Skeletal muscle cell (primary cell): Measurements from ENCODE around the gene GALNT12.
A peak's percentile ranks its signal among the peaks of the same experiment; 100 is the strongest.

Source experiments
- DNase-seq: peaks from one replicate; pipeline ENCODE4 v3.0.0-alpha.2; 2010; ENCODE audit warnings: low read depth
- H3K4me3 ChIP-seq: 2 replicates; pipeline ENCODE4 v1.5.1; 2011; ENCODE audit warnings: low read depth, mild to moderate bottlenecking, control low read depth, low read length, moderate library complexity

The GALNT12 gene

DNA sequence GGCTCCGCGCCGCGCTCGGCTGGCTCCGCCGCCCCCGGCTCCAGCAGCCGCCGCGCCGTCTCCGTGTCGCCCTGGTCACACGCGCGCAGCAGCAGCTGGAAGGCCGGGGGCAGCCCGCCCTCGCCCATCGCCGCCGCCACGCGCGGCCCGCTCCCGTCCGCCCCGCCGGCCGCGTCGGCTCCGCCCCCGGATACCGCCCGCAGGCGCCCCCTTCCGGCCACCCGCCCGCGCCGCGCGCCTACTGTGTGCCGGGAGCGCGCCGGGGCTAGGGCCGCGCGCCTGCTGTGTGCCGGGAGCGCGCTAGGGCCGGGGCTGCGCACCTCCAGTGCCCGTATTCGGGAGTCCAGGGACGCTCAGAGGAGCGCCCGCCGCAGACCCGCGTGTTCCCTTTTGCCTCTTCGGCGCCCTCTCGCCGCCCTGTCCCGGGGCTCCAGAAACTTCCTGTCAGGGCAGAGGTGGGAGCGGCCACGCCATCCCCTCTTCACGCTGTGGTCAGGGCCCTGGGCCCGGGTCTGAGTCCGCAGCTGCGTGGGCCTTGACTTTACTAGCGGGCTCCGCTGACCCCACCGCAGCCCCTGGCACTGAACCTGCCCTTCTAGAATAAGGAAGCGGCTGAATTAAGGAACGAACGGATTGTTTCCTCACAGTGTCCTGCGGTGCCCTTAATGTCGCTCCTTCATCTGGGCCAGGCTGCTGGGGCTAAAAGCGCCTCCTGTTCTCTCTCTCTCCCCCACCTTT is 10.9 kb upstream of the GALNT12 start, which contains the start of gene ANKS6:
Gene ANKS6 (minus strand): TSS at position 192 of the 738 bp plus-strand sequence. CDS start 64 bp downstream, at position 128.
- H3K4me3 ChIP-seq = peak within 1 kb of the TSS; percentile 65
- no peak for DNase-seq

DNA sequence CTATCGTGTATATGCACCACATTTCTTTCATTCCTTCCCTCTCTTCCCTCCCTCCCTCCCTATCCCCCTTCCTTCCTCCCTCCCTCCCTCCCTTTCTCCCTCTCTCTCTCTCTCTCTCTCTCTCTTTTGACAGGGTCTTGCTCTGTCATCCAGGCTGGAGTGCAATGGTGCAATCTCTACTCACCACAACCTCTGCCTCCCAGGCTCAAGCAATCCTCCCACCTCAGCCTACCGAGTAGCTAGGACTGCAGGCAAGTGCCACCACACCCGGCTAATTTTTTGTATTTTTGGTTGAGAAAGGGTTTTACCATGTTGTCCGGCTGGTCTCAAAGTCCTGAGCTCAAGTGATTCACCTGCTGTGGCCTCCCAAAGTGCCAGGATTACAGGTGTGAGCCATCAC is 10.0 kb upstream of the GALNT12 start:
- no peak overlapping the region for H3K4me3 ChIP-seq
- DNase-seq = no peak

DNA sequence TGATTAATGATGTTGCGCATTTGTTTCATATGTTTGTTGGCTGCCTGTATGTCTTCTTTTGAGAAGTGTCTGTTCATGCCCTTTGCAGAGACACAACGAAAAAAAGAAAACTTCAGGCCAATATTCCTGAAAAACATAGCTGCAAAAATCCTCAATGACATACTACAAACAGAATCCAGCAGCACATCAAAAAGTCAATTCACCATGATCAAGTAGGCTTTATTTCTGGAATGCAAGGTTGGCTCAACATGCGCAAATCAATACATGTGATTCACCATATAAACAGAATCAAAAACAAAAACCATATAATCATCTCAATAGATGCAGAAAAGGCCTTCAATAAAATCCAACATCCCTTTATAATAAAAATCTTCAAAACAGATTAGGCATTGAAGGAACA is 9.2 kb upstream of the GALNT12 start:
- no peak overlapping the region for H3K4me3 ChIP-seq
- no peak for DNase-seq

DNA sequence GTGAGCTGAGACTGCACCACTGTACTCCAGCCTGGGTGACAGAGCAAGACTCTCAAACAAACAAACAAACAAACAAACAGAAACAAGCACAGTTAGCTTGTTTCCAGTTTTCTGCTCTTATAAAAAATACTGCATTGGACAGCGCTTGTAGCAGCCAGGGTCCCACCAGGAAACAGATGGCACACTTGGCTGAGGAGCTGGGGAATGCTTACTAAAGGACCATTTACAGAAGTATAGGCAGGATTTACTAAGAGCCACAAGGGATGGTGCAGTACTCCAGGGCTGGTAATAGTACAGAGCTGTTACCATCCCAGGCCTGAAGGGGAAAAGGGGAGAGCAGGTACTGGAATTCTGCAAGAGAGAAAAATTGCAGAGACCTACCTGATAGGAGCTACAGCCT is 5.9 kb upstream of the GALNT12 start:
- H3K4me3 ChIP-seq = no peak overlapping the region
- DNase-seq = no peak

- H3K4me3 ChIP-seq = no peak overlapping the region
- DNase-seq = no peak
Observed at GRCh38 chr9:98801969-98802371, 5.5 kb upstream of the GALNT12 start.

DNA sequence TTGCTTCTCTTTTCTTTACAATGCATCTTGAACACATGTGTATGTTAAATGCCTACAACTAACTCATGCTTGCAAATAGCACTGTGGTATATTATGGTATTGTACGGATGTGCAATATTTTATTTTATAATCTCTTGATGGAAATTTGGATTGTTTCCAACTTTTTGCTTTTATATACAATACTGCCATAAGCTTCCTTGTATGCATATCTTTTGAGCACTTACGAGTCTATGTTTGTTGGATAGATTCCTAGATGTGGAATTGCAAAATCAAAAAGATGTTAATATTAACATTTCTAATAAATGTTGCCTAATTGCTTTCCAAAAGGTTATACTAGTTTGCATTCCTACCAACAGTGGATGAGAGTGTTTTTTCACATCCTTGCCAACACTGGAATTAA is 3.4 kb upstream of the GALNT12 start:
- no peak for DNase-seq
- no peak overlapping the region for H3K4me3 ChIP-seq

- DNase-seq = peak; percentile 53
- H3K4me3 ChIP-seq = no peak overlapping the region
Observed at GRCh38 chr9:98805506-98806272, 1.8 kb upstream of the GALNT12 start.

- no peak overlapping the region for H3K4me3 ChIP-seq
- no peak for DNase-seq
Observed at GRCh38 chr9:98806394-98807035, 955 bp upstream of the GALNT12 start.

GRCh38 chr9:98807814-98808195 is 335 bp downstream of the GALNT12 start:
- no peak for DNase-seq
- peak overlapping the region; percentile 55 for H3K4me3 ChIP-seq

GRCh38 chr9:98808411-98808815 is 943 bp downstream of the GALNT12 start:
- no peak for DNase-seq
- peak overlapping the region; percentile 55 for H3K4me3 ChIP-seq

GRCh38 chr9:98808875-98809274 is 1.4 kb downstream of the GALNT12 start:
- DNase-seq = no peak
- no peak overlapping the region for H3K4me3 ChIP-seq

GRCh38 chr9:98809311-98810101 is 2.0 kb downstream of the GALNT12 start:
- no peak overlapping the region for H3K4me3 ChIP-seq
- no peak for DNase-seq

DNA sequence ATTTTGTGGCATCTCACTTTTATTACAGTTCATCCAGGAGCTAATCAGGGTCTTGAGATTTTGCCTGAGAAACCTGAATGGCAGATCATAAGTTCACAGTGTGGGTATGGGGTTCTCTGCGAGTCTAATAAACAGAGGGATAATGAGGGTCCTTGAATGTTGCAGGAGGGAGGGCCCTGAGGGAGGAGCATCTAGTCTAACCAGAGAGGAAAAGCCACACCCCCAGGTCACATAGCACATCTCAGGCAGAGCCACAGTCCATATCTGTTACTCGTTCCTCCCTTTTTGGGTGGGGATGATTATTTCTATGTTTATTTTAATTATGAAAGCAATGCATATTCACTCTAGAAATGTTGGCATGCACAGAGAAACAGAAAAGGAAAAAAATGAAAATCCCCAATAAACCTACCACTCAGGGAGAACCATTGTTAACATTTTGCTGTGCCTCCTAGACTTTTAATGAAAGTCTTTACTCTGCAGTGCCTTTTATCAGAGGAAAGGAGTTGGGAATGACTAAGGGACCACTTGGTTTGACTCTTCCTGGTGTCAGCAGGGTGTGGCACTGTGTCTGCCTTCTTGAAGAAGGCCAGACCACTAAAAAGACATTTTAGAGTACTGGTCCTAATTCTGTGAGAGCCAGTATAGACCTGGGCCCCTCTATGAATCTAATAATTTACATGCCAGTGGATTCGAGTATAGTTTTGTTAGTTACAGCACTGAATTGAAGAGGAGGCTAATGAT is 2.8 kb downstream of the GALNT12 start:
- DNase-seq = no peak
- H3K4me3 ChIP-seq = no peak overlapping the region

GRCh38 chr9:98811051-98811650 is 3.7 kb downstream of the GALNT12 start:
- H3K4me3 ChIP-seq = no peak overlapping the region
- peak; percentile 43 for DNase-seq

DNA sequence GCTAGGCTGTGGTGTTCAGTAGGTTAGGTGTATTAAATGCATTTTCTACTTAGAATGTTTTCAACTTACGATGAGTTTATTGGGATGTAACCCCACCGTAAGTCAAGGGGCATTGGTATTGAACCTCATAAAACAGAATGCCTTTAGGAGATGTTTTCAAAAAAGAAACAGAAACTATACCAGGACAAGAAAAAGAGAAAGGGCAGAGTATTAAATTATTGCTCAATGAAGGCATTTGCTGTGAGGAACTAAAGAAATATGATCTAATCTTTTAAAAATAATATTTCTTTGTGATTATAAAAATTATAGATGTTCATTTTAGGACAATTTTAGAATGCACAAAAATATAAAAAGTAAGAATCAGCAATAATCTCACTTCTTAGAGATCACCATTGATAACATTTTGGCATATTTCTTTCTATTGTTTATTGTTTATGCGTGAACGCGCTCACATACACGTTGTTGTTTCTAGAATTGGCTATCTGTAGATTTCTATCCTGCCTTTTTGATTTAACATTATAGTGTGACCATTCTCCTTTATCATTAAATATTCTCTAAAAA is 8.0 kb downstream of the GALNT12 start:
- DNase-seq = no peak
- no peak overlapping the region for H3K4me3 ChIP-seq

DNA sequence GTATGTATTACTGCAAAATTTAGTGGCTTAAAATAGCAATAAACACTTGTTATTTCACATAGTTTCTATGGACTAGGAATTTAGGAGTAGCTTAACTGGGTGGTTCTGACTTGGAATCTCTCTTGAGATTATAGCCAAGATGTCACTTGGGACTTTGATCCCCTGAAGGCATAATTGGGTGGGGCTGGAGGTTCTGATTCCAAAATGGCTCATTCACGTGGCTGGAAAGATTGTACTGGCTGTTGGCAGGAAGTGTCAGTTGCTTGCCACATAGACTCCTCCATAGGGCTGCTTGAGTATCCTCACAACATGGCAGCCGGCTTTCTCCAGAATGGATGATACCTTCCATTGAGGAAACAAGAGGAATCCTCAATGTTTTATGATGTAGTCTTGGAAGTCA is 11.3 kb downstream of the GALNT12 start:
- H3K4me3 ChIP-seq = no peak overlapping the region
- DNase-seq = no peak

GRCh38 chr9:98819231-98819630 is 11.8 kb downstream of the GALNT12 start:
- H3K4me3 ChIP-seq = no peak overlapping the region
- no peak for DNase-seq

- no peak overlapping the region for H3K4me3 ChIP-seq
- DNase-seq = no peak
Observed at GRCh38 chr9:98821831-98822230, 14.4 kb downstream of the GALNT12 start.
